ENCODE data around the gene RAD51B.
A peak's percentile ranks its signal among the peaks of the same experiment; 100 is the strongest.

Gene RAD51B

DNA sequence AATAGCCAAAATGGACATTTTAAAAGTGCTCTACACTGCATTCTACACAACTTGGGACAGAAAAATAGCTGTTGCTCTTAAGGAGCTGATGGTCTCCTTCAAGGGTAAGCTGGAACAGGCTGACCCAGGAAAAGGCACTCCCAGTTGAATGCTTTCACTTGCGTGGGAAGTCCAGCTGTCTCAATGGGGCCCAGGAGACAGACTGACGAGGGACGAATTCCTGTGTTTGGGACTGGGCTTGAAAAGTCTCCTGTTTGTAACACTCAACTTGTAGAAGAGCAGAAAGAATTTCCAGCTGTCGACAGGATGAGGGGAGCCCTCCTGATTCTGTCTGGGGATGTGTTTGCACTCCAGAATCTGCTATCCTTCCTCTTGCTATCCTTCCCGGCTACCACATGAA, 792.5 kb downstream of the RAD51B start:
- DNase-seq (ENCODE audit: low read depth in 2 of 2), result no peak

DNA sequence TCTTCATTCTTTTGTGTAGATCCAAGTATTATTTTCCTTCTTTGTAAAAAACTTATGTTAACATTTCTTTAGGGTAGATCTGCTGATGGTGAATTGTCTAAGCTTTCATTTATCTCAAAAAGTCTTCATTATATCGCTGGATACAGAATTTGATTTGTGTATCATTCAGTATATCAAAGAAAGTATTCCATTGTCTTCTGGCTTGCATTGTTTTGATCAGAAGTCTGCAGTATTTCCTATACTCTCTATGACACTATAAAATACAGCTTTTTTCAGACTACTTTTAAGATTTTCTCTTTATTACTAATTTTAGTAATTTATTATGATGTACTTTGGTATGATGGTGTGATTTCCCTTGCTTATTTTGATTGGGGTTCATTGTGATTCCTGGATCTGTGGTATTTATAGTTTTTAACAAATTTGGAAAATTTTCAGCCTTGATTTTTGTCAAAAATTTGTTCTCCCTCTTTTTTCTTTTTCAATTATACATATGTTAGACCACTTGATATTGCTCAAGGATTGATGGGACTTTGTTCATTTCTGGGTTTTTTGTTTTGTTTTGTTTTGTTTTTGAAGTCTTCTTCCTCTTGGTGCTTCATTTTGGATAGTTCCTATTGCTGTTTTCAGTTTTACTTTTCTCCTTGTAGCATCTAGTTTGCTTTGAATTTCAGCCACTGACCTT, 796.8 kb downstream of the RAD51B start:
- DNase-seq (ENCODE audit: low read depth in 2 of 2), result no peak

DNA sequence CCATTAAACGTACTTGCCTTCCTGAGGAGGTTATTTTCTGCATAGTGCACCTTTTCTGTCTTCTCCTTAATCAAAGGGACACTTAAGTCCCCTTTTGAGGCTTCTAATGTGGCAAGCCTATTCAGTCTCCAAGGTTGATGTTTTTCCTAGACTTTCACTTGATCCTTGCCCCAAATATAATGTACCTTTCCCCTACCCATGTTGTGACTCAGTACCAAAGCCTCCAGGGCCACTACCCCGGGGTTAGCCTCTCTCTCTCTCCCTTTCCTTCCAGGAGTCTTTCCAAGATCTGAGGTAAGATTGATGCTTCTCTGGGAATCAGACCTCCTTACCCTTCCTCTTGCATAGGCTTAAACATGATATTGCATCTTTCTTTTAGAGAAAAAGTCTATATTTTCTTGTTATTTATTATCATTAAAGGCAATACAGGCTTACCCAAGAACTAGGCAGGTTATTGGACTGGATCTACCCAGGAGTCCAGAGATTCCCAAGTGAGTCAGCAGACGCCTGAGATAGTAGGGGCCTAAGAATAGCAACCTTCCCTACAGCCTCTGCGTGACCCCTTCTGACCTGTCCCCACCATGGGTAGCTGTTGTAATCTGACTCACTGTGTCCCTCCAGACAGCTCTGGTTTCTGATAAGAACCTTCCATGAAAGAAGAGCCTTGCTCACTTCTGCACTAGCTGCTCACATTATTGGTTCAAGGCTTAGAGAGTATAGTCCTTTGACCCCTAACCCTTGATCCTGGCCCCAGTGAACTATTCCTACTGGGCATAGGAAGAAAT, 800.4 kb downstream of the RAD51B start:
- no peak for DNase-seq (ENCODE audit: low read depth in 2 of 2)

DNA sequence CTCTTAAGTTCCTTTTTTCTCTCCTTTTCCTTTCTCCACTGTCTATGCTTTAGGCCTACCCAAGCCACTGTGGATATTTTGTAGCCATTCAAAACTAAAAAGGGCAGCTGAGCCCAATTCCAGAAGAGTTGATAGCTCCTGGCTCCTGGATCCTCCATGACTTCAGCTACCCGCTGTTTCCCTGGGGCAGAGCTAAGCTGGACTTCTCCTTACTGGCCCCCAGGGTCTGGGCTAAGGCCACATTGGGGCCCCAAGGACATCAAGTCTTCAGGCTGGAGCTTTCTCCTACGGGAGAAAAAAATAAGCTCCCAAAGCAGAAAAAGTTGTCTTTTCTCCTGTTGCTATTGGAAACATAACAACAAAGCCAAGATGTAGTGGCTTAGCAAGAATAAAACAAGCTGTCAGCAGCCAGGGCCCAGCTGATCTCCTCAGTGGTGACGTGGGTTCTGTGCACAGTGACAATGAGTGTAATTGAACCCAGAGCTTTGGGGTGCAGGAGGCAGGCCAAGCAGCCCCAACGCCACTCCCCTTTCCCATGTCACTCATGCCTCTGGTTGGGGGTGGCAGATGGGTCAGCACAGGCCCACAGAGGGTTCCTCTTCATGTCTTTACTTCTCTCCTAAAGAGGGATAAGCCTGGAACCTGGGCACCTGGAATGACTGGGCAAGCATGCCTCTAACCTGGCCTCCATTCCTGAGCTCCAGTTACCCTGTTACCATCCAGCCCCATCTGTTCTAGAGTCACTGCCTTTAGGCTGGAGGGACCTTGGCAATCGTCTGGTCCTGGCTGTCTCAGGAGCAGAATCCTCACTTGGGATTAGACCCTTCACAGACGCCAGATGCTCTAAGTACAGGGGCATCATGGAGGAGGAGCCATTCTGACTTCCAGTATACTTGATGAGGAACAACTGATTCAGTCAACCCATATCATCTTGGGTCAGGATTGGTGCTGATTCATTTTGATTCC, 802.1 kb downstream of the RAD51B start:
- DNase-seq (ENCODE audit: low read depth in 2 of 2), result peak in 1 of 2 experiments; percentile 28

DNA sequence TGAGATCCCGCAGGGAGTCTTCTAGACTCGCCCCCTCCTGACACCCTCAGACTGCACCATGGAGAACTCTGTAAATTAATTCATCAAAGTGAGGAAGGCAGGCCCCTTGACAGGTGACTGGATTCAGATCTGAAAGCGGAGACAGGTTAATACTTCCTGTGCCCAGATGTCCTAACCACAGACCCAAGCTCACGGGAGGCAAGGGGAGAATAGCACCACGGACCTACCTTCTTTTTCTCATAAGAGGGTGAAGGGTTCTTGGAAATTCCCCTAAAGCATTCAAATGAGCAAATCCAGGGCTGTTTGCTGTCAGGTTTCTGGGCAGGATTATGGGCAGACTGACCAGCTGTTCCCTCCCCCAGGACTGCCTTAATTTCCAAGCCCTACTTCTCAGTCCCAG, 803.3 kb downstream of the RAD51B start:
- DNase-seq (ENCODE audit: low read depth in 2 of 2), result no peak

DNA sequence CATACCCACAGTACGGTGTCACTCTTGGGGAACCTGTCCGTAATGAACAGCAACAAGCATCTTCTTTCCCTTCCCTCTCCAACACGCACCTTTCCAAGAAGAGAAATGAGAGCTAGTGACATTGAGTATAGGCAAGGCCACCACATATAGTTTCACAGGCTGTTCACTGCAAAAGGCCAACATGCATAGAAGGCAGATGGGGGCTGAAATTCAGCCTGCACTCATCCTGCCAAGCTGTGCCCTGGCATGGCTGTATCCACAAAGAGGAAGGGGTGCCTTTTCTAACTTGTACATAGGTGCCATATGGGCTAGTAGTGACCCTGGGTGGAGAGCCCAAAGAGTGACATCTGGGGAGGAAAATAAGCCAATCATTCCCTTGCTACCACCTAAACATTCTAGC, 803.7 kb downstream of the RAD51B start:
- no peak for DNase-seq (ENCODE audit: low read depth in 2 of 2)

DNA sequence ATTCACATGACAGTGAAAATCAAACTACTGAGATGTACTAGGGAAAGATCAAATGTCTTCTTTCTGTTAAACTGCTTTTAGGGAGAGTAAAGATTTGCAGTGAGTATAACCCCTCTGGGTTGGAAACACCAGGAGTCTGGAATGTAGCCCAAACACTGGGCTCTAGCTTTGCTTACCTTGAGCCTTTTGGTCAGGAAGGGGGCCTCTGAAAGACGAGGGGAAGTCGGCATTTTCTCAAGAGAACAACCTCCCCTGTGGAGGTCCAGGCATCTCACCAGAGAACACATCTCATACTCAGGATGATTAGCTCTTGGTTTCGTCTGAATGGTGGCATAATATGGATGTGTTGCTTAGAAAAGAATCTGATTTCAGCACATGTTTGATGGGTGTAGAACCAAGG, 804.2 kb downstream of the RAD51B start:
- DNase-seq (ENCODE audit: low read depth in 2 of 2), result no peak

DNA sequence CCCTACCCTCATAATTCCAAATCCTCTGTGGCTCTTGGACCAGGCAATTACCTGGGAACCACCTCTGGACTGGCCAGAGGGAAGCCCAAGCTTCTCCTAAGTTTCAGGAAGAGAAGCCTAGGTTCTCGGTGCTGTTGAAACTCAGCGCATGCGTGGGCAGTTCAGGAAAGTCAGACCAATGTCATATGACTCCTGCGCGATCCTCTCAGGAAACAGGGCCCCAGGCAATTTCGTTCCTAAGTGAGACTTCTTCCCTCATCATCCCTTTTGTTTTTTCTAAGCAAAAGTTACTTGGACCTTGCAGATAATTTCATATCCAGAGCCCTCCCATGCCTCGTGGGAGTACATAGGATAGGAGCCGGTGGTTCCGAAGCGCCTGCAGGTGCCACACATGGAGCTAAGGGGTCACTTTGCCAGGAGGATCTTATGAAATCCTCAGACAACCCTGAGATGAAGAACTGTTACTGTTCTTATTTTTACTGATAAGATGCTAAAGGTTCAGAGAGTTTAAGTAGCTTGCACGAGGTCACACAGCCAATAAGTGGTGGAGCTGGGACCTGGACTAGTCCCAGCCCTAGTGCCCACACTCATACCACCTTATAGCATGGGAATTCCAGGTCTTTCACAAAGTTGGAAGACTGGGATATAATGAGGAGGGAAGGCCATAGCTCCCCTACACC, 805.1 kb downstream of the RAD51B start:
- no peak for DNase-seq (ENCODE audit: low read depth in 2 of 2)

DNA sequence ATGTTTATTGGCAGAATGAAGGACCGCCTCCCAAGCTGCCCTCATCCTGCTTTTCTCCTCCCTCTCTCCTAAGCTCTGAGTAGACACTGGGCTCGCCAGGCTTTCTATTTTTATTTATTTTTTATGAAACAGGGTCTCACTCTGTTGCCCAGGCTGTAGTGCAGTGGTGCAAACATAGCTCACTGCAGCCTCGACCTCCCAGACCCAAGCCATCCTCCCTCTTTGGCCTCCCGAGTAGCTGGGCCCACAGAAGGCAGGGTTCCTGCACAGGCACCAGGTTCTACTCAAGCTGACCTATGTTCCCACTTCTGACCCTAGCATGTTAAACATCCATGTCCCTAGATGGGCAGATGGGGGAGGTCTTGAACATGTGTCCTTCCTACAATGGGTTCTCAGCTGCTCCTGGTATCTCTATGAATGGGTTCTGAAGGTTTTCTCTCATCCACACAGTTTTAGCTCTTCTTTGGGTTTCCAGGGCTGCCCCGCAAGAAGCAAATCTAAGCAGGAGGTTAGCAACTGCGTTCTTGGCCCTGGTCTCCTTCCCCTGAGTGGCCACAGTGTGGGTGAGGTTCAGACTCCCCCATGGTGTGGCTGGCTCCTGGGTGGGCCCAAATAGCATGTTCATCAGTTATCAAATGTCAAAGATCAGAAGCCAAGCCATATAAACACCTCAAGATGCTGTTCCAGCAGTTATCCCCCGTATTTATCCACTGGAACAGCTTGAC, 805.9 kb downstream of the RAD51B start:
- DNase-seq (ENCODE audit: low read depth in 2 of 2), result no peak

DNA sequence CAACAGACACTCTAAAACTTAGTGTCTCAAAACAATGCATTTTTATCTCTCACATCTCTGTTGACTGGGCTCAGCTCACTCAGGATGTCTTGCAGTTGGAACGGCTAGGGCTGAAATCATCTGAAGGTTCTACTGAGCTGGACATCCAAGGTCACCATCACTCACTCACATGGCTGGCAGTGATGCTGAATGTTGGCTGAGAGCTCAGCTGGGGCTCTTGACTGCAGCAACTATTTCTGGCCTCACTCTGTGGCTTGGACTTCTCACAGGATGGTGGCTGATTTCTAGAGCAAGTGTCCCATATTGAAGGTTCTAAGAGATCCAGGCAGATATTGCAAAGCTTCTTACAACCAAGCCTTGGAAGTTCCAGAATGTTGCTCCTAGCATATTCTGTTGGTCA, 806.8 kb downstream of the RAD51B start:
- no peak for DNase-seq (ENCODE audit: low read depth in 2 of 2)

DNA sequence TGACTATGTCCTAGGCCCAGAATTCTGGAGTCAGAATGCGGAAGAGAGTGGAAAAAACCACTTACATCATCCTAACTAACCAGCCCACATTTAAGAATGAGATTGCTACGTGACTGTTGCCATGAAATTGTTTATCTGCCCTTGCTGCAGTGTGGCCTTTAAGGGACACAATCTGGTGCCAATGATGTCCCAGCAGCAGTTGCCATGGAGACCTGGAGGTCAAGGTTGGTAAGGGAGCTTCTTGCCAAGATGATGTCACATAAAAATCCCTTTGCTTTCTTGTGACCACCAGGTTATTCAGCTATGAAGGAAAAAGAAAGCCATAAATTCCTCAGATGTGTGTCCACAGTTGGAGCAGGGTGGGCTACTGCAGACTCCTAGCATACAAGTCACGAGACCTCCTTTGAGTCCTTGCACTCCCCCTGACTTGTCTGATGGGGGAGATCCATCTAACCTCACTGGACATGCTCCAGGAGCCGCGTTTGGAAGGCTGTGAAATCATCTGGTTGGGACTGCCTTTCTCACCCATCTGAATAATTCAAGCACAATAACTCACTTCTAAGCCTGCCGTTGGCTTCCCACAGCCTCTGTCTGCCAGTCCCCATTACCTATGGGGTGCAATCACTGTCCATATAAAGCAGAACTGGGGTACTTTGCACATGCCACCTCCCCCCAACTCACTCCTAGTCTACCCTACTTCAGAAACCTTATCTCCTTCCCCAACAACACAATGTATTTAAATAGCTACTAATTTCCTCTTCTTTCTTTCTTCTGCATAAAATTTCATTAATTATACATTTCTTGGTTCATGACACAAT, 807.7 kb downstream of the RAD51B start:
- no peak for DNase-seq (ENCODE audit: low read depth in 2 of 2)

DNA sequence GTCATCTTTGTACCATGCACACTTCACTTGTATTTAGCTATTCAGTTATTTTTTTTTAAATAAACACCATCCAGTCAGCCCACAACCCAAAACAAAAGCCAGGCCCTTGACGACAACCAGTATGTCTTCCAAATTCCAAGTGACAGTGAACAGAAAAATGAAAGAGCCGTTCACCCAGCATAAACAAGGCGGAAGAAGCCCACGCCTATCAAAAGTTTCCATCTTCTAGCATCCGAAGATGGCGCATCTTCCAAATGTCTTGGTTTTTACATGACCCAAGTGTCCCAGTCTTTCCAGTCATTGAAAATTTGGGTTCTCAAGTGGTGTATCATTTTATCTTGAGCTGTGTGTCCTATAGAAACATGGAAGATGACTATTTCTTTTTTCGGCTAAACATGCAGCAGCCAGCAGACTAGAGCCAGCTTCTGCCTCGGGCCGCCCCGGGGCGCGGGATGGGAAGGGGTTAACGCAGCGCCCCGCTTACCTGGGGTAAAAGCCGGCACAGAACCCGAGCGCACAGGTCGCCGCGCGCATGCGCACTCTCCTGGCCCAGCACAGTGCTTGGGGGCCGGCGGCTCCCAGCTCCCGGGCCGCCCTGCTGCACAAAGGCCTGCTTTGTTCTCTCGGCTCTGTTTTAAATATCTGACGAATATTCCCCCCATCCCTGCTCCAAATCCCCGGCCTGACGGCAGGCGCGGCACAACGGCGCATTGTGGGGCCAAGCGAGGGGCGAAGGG, 808.5 kb downstream of the RAD51B start:
- no peak for DNase-seq (ENCODE audit: low read depth in 2 of 2)

DNA sequence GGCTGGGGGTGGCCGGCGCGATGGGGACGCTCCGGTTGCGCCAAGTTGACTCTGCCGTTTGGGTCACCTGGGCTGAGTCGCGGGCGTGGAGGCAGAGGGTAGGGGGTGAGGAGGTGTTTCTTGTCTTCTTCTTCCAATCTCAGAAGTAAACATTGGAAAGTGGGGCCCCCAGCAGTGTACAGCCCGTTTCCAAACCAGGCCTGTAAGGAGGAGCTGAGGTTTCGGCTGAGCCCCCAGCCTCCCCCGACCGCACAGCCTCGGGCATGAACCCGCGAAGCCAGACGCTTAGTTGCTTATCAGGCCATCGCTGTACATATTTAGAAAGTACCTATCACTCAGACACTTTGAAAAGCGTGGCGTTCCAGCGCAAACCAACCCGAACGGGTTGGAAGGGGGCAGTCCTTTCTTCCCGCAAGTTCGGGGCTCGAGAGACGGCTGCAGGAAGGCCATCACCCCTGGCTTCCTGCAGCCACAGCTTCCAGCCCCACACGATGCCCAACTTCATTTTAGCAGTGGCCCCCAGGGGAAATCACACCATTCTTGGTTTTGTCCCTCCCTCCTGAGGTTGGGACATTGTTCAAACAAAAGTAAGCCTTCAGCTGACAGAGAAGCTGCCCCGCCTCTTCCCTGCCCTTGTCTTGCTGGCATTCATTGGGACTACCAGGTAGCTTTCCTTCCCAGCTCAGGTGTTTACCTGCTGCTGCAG, 809.2 kb downstream of the RAD51B start:
- no peak for DNase-seq (ENCODE audit: low read depth in 2 of 2)

DNA sequence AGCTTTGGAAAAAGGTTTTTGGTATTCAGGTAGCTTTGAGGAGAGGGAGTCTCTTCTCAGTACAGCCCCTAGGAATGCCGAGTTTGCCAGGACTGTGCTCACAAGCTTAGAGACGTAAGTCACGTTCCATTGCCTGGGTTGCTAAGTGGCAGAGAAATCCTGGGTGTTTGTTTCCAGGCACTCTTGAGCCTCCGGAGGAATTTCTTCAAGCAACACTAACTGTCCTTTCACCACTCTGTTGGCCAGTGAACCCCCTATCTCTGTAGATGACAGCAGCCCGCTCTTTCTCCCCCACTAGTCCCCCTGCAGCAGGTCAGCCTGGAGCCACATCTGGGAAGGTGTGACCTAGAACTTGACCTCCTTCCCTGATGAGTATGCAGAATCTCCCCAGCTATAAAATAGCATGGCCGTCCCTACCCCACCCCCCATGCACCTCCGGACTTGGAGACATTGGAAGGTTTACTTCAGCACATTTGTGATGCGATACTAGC, 810.5 kb downstream of the RAD51B start:
- DNase-seq (ENCODE audit: low read depth in 2 of 2), result no peak

DNA sequence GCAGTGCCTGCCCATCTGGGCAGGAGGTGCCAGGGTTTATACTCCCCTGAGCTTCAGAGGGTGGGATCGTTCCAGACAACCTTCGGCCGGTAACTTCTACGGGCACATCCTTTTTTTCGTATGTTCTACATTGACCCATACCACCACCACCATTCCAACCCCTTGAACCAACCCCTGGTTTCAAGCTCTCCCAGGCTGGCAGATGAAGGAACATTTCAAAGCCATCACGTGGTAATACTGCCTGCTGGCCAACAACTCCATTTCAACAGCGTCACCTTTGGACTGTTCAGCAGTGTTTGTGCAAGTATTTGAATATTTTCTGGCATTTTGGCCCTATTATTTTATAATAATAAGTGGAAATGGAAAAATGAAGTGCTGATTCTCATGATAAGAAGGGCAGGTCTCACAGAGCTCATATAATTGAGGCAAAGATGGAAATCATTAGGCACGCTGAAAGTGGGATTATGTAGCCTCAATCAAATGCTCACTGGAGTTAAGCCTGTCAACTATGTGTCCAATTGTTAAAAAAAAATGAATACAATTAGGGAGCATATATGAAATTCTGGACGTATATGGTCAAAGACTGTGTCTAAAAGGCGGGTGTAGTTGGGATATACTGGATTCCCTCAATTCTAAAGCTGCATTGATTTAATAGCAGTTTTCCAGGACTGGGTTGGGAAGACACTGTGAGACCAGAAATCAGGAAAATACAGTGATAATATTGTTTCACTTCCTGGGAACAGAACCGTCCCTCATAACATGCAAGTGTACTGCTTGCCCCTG, 811.2 kb downstream of the RAD51B start:
- DNase-seq (ENCODE audit: low read depth in 2 of 2), result no peak

DNA sequence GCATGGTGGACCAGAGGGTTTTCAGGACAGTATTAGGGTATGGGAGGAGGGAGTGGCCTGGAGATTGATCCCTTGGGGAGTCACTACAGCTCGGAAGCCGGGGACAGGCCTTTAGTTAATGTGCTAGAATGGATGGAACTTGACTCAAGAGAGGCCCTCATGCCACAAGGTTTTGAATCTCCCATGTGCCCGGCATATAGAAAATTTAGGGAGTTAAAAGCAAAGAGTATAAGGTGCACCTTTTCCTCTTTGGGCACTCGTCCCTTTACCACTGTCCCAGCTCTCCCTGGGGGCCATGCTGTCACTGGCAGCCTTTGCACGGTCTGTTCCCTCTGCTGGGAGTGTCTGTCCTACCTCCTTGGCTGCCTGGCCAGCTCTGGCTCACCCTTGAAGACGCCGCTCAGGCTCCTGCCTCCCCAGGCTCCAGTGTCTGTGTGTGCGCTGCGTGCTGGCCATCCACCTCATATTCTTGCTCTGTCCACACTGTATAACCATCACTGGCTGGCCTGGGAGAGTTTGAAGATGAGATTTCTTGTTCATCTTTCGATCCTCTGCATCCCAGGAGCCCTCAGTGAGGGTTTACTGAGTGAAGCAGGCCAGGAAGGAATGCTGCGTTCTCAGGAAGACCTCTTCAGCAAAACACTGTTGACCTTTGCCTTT, 811.9 kb downstream of the RAD51B start:
- no peak for DNase-seq (ENCODE audit: low read depth in 2 of 2)
